IPS-20b (cell line): ENCODE measurements around the gene KIF24.
"Not testable (repeated sequence)": the region's sequence is repeated elsewhere in the genome, so short reads cannot be mapped to it uniquely, and the experiment has no call there.

Source experiments
- H3K27ac ChIP-seq: one replicate; pipeline ENCODE4 v1.5.1; 2013; ENCODE audit warnings: low read length
- H3K27me3 ChIP-seq: 2 replicates; pipeline ENCODE4 v1.6.1; 2013; ENCODE audit warnings: mild to moderate bottlenecking, low read length, inconsistent platforms; ENCODE audit not compliant: insufficient read depth
- H3K36me3 ChIP-seq: 2 replicates; pipeline ENCODE4 v1.6.1; 2013; ENCODE audit warnings: low read depth, mild to moderate bottlenecking, inconsistent platforms, low read length, moderate library complexity; ENCODE audit not compliant: insufficient read depth
- H3K4me1 ChIP-seq: 2 replicates; pipeline ENCODE4 v1.6.1; 2013; ENCODE audit warnings: mild to moderate bottlenecking, control low read depth, inconsistent platforms, low read length, moderate library complexity; ENCODE audit not compliant: insufficient read depth
- H3K4me3 ChIP-seq: 2 replicates; pipeline ENCODE4 v1.5.1; 2013; ENCODE audit warnings: mild to moderate bottlenecking, low read length, inconsistent platforms
- H3K9ac ChIP-seq: 2 replicates; pipeline ENCODE4 v1.6.1; 2013; ENCODE audit warnings: low read depth, mild to moderate bottlenecking, inconsistent platforms, low read length, moderate library complexity
- H3K9me3 ChIP-seq: 2 replicates; pipeline ENCODE4 v1.6.1; 2013; ENCODE audit warnings: mild to moderate bottlenecking, low read depth, low read length, inconsistent platforms; ENCODE audit not compliant: insufficient read depth

Gene KIF24

DNA sequence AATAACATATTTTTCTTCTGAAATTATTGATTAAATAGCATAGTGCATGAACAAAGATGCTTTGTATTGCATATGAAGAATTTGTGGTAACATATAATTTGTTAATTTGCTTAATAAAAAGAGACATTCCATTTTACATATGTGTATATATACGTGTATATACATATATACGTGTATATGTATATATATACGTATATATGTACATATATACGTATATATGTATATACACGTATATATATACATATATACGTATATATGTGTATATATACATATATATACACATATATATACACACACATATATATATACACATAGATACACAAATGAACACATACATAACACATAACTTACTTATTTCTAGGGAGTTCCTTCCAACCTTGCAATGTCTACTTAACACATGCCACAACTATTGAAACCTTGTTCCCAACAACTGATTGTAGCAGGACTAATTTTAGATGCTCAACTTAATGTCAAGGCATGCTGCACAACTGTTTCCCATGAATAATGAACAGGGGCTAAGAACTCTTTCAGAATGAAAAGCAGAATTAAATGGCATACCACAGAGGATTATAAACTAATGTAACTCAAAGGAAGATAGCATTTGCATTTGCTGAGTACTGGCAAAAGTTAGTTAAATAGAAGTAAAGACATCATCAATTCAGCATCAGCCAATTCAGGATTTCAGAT, 17.4 kb downstream of the KIF24 start:
- H3K9ac ChIP-seq, result no peak overlapping the region
- H3K4me3 ChIP-seq, result no peak overlapping the region
- no peak overlapping the region for H3K27ac ChIP-seq
- H3K4me1 ChIP-seq, result no peaks in the 10 kb centered on the region
- H3K9me3 ChIP-seq, result no peaks in the 10 kb centered on the region
- no peaks in the 10 kb centered on the region for H3K27me3 ChIP-seq
- no peaks in the 10 kb centered on the region for H3K36me3 ChIP-seq

DNA sequence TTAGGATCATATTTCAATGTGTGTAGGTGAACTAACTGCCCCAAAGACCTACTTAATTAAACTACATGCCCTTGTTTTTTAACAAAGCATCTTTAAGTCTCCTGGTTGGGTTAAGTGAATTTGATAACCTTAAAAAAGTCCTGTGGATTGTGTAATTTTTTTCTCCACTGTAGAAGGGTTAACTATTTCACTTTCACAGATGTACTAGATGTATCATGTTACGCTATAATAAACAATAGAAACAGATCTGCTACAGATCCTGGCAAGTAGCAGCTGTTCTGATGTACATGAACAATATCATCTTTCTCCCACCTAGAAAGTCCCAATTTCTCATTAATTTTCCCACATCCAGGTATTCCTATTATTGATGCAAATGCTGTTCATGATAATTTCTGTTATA, 18.9 kb downstream of the KIF24 start:
- H3K27ac ChIP-seq, result no peak overlapping the region
- H3K9me3 ChIP-seq, result no peaks in the 10 kb centered on the region
- H3K4me3 ChIP-seq, result no peak overlapping the region
- H3K27me3 ChIP-seq, result no peaks in the 10 kb centered on the region
- no peaks in the 10 kb centered on the region for H3K4me1 ChIP-seq
- no peaks in the 10 kb centered on the region for H3K36me3 ChIP-seq
- no peak overlapping the region for H3K9ac ChIP-seq

DNA sequence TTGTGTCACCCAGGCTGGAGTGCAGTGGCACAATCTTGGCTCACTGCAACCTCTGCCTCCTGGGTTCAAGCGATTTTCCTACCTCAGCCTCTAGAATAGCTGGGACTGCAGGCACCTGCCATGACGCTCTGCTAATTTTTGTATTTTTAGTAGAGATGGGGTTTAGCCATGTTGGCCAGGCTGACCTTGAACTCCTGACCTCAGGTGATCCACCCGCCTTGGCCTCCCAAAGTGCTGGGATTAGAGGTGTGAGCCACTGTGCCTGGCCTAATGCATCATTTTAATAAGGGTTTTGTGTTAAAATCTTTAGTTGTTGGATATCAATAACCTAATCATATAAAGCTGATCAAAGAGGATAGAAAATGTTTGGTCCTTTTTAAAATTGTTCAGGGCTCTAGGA, 20.8 kb downstream of the KIF24 start:
- H3K9ac ChIP-seq, H3K9me3 ChIP-seq, H3K27me3 ChIP-seq, H3K36me3 ChIP-seq, H3K27ac ChIP-seq, H3K4me1 ChIP-seq, H3K4me3 ChIP-seq: not testable (repeated sequence)

DNA sequence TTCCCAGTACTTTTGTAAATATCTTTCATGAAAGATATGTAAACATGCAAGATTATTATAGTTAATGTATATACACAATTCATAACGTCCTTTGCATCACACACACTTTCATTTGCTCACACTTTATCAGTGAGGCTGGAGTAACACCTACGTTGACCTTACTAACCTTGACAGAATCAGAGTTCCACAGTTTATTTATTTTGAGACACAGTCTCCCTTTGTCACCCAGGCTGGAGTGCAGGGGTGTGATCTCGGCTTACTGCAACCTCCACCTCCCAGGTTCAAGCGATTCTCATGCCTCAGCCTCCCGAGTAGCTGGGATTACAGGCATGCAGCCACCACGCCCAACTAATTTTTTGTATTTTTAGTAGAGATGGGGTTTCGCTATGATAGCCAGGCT, 28.0 kb downstream of the KIF24 start:
- H3K9ac ChIP-seq, H3K4me1 ChIP-seq, H3K4me3 ChIP-seq, H3K27me3 ChIP-seq, H3K9me3 ChIP-seq, H3K27ac ChIP-seq, H3K36me3 ChIP-seq: not testable (repeated sequence)

DNA sequence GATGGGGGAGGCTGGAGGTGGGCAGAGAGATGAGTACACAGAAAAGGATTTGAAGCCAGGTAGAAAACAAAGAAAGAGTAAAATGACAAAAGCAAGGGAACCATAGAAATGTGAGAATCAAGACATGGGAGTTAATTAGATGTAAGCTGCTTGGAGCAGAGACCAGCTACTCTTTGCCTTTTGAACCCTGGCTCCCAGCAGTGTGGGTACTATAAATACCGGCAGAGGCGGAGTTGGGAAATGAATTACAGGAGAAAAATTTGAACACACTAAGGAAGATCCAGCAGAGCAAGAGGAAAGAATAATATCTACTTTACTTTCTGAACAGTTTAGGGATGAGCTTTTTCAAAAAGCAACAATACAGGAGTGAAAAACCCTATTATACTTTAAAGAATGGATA, 36.5 kb downstream of the KIF24 start:
- H3K4me1 ChIP-seq, result no peaks in the 10 kb centered on the region
- no peak overlapping the region for H3K9ac ChIP-seq
- H3K27me3 ChIP-seq, result no peaks in the 10 kb centered on the region
- no peaks in the 10 kb centered on the region for H3K36me3 ChIP-seq
- H3K4me3 ChIP-seq, result no peak overlapping the region
- H3K9me3 ChIP-seq, result no peaks in the 10 kb centered on the region
- H3K27ac ChIP-seq, result no peak overlapping the region

DNA sequence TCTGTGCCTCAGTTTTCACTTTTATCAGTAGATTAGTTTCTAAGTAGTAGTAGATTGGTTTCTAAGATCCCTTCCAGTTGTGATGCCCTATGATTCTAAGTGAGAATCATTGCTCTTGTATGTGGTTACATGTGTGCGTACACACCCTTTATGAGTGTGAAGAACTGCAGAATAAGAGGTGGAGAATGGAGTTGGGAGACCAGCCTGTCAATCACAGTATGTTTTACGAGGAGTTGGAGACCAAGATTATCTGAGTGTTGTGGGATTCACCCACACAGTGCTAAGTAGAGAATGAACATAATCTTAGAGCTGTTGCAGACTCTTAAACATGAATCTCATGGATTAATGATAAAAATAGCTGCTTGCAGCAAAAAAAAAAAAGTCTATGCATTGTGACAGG, 37.6 kb downstream of the KIF24 start:
- Histone ChIP-seq H3K36me3 (no peaks in the 10 kb centered on the region), H3K27ac (no peak overlapping the region)

DNA sequence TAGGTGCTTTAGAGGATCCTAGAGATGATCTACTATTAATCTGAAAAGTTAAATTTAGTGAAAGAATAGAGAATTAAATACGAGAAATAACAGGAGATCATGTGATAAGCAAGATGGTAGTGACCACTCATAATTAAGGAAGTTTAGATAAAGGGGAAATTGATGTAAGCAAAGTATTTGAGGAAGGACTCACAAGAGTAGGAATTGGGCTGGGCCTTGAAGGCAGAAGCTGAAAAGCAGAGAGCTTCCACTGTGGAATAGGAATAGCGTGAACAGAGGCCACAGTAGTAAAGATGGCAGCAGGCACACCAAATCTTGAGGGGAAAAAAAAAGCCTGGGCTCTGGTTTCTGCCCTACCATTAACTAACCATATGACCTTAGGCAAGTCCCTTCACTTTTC, 38.0 kb downstream of the KIF24 start:
- Histone ChIP-seq H3K27me3 (no peaks in the 10 kb centered on the region), H3K9me3 (no peaks in the 10 kb centered on the region), H3K4me1 (no peaks in the 10 kb centered on the region), H3K27ac (no peak overlapping the region), H3K9ac (no peak overlapping the region), H3K36me3 (no peaks in the 10 kb centered on the region), H3K4me3 (no peak overlapping the region)

More for the DNA sequence above, 37.6 kb downstream of the KIF24 start:
- Histone ChIP-seq H3K4me3 (no peak overlapping the region), H3K4me1 (no peaks in the 10 kb centered on the region), H3K9ac (no peak overlapping the region), H3K27me3 (no peaks in the 10 kb centered on the region), H3K9me3 (no peaks in the 10 kb centered on the region)

DNA sequence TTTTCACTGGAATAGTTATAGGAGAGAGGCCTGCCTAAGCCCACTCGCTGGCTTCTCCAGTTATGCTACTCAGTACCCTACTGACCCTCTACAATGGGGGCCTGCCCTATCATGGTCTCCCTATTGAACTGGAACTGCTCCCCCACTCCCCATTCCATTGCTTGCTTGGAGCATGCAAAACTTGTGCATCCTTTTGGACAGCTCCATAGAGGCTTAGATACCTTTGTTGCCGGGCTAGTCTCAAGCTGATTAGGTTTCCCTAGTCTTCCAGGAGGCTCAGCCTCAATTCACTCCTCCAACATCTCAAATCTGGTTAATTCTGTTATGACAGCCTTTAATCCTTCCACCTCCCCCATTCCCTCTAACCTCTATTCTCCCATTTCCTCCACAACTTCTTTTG, 39.9 kb downstream of the KIF24 start:
- Histone ChIP-seq H3K9me3 (no peaks in the 10 kb centered on the region), H3K27me3 (no peaks in the 10 kb centered on the region), H3K4me3 (no peak overlapping the region), H3K4me1 (no peaks in the 10 kb centered on the region), H3K36me3 (no peaks in the 10 kb centered on the region), H3K9ac (no peak overlapping the region), H3K27ac (no peak overlapping the region)

DNA sequence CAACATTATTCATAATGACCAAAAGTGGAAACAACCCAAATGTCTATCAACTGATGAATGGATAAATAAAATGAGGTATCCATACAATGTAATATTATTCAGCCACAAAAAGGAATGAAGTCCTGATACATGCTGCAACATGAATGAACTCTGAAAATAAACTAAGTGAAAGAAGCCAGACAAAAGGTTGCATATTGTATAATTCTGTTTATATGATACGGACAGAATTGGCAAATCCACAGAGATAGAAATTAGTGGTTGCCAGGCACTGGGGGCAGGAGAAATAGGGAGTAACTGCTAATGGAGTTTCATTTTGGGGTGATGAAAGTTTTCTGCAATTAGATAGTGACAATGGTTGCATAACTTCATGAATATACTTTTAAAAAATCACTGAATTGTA, 47.0 kb downstream of the KIF24 start:
- Histone ChIP-seq H3K9ac (no peak overlapping the region), H3K27me3 (no peaks in the 10 kb centered on the region), H3K27ac (no peak overlapping the region), H3K4me1 (no peaks in the 10 kb centered on the region), H3K9me3 (no peaks in the 10 kb centered on the region), H3K4me3 (no peak overlapping the region), H3K36me3 (no peaks in the 10 kb centered on the region)

DNA sequence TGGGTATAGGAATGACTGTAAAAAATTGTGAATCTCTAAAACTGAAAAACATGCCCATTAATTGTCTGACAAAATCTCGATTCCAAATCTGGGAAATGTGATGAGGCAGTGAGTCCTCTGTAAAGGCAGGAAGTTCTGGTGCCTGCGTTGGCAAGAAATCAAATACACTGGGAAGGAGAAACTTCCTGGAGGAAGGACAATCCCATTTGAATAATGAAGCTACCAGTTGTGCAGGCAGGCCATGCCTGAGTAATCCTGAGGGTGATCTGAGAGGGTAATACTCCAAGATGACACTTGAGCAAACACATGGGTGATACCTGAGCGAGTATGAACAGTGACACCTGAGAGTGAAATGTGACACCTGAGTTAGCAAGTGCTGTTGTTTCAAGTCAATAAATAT, 49.7 kb downstream of the KIF24 start:
- Histone ChIP-seq H3K27me3 (no peaks in the 10 kb centered on the region), H3K27ac (no peak overlapping the region), H3K4me3 (no peak overlapping the region), H3K4me1 (no peaks in the 10 kb centered on the region), H3K36me3 (no peaks in the 10 kb centered on the region), H3K9ac (no peak overlapping the region), H3K9me3 (no peaks in the 10 kb centered on the region)
